Measurements from ENCODE around the gene PSMC1.

- no peak for TF ChIP-seq SMC3 (IDR thresholded peaks at IDR 0.05)
- no peak for TF ChIP-seq CTCF (IDR thresholded peaks at IDR 0.05)
- no peak for TF ChIP-seq ZFP36 (IDR thresholded peaks at IDR 0.05; ENCODE audit: borderline replicate concordance, partially characterized antibody)
- TF ChIP-seq RFX5 (IDR thresholded peaks at IDR 0.05) = no peak
- no peak for TF ChIP-seq KDM1A (IDR thresholded peaks at IDR 0.05; ENCODE audit: low read depth)
- no peak for TF ChIP-seq CHD2 (IDR thresholded peaks at IDR 0.05; ENCODE audit: low read length, partially characterized antibody)
- no peak for TF ChIP-seq HOXA7 (CRISPR knock-in tag; IDR thresholded peaks at IDR 0.05)
- no peak for TF ChIP-seq PBX3 (IDR thresholded peaks at IDR 0.05)
- no peak for TF ChIP-seq REST (IDR thresholded peaks at IDR 0.05)
- TF ChIP-seq ELK1 (IDR thresholded peaks at IDR 0.05; ENCODE audit: low read depth, low read length) = no peak
- TF ChIP-seq MAX (IDR thresholded peaks at IDR 0.05) = no peak
- TF ChIP-seq PHF8 (IDR thresholded peaks at IDR 0.05; ENCODE audit: borderline replicate concordance, low read depth) = no peak
- no peak for TF ChIP-seq POLR2A (IDR thresholded peaks at IDR 0.05; ENCODE audit: low read length)
These were observed 61.7 kb downstream of the PSMC1 start for GRCh38 chr14:90318016-90318415.
